ENCODE measurements around the gene ANLN.

Gene ANLN

DNA sequence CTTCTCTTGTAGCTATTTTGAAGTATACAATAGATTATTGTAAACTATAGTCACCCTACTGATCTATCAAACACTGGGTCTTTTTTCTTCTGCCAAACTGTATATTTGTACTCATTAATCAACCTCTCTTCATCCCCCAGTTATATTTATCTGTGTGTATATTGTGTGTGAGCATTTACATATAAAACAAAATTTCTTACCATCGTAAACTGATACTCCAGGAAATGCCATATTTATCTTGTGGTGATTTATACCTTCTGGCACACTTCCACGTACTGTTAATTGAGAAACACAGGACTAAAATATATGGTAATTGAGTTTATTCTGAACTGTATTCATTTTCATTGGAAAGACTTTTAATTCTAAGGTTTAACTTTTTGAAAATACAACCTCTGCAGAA, 18.9 kb downstream of the ANLN start:
- in situ Hi-C loops (cut with MboI; ENCODE audit: low sequenced_read_pairs), result no loop called here

DNA sequence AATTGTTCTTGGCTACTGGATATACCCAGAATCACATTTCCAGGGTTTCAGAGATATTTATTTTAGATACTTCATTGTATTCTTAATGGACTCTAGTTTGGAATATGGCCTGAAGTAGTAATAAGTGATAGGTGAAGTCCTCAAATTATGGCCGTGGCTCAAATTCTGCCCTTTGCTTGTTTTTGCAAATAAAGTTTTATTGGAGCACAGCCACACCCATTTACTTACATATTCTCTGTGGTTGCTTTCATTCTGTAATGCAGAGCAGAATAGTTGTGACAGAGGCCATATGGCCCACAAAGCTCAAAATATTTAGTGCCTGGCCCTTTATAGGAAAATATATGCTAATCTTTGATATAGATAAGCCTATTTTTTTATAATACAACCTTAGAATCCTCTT, 19.5 kb downstream of the ANLN start:
- in situ Hi-C loops (cut with MboI; ENCODE audit: low sequenced_read_pairs), result no loop called here

DNA sequence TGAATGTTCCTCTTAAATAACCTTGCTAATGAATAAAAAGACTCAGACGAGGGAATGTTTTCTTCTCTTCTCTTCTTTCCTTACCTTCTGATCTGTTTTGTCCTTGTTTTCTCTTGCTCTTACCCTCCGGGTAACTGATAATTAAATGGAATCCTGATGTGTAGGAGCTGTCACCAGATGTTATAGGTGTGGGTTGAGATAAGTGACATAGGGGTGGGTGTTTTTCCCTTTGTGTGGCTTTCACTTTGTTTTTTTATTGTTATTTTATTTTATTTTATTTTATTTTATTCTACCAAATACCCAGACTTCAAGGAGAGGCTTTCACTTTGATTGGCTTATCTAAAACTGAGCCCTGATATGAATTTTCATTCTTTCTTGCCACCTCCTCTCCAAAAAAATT, 25.5 kb downstream of the ANLN start:
- in situ Hi-C loops (cut with MboI; ENCODE audit: low sequenced_read_pairs), result no loop called here

DNA sequence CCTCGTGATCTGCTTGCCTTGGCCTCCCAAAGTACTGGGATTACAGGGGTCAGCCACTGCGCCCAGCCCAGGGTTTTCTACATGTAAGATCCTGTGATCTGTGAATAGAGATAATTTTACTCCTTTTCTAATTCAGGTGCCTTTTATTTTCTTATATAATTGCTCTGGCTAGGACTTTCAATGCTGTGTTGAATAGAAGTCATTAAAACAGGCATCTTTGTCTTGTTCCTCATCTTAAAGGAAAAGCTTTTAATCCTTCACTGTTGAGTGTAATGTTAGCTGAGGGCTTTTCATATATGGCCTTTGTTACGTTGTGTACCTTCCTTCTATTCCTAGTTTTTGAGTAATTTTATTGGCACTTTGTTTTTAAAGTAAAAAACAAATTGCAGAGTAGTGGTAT, 26.6 kb downstream of the ANLN start:
- in situ Hi-C loops (cut with MboI; ENCODE audit: low sequenced_read_pairs), result no loop called here

DNA sequence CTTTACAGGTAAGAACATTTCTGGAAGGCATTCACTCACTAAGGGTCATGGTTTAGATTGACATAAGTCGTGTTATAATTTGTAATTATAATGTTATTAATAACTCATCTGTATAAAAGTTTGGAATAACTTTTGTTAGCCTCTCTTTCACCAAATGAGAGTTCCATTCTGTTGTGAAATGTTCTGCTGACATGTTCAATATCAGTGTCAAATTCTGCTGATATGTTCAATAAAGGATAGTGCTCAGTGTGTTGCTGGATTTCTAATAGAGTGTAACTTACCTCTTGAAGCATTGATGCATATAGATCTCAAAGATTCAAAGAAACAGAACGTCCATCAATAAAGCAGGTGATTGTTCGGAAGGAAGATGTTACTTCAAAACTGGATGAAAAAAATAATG, 30.6 kb downstream of the ANLN start:
- in situ Hi-C loops (cut with MboI; ENCODE audit: low sequenced_read_pairs), result no loop called here

DNA sequence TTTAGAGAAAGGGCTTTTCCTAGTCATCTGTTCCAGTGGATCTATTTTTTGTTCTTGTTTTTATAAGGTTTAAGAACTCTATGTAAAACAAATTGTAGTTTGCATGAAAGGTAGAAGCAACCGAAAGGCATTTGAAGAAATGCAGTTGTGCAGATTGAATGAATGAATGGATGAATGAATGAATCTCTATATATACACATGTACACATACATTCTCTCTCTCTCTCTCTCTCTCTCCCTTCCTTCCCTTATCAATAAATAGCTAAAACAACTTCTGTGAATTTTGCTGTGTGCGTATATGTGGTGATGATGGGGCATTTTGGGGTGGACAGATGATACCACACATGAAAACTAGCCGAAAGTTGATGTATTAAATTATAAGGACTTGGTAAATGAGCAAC, 32.4 kb downstream of the ANLN start:
- in situ Hi-C loops (cut with MboI; ENCODE audit: low sequenced_read_pairs), result no loop called here

DNA sequence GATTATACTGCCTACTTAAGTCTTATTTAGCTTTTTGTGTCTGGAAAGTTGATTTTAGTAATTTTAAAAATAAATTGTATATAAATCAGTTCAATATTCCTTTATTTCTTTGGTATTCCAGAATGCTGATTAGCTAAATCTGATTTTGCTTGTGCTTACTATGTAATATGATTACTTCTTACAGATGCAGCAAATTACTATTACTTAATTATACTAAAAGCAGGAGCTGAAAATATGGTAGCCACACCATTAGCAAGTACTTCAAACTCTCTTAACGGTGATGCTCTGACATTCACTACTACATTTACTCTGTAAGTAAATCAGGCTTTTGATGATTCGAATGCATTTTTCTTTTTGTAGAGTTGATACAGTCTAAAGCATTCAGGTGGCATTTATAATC, 34.0 kb downstream of the ANLN start:
- in situ Hi-C loops (cut with MboI; ENCODE audit: low sequenced_read_pairs), result no loop called here

DNA sequence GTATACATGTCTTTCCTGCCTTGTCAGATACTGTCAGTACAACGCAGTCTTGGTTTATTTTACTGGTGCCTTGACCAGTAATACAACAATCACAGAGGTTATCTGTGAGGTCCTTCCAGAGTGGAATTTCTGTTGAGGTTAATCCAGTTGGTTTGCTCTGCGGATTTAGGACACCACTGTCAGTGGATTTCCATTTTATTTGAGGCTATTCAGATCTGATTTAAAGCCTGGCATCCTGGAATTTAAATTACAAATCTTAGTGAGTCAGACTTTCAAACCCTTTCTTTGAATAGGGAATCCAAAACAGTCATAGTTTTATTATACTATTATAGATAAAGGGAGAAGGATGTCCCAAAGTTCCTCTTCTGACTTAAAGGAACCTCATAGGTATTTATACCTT, 40.5 kb downstream of the ANLN start:
- in situ Hi-C loops (cut with MboI; ENCODE audit: low sequenced_read_pairs), result no loop called here

DNA sequence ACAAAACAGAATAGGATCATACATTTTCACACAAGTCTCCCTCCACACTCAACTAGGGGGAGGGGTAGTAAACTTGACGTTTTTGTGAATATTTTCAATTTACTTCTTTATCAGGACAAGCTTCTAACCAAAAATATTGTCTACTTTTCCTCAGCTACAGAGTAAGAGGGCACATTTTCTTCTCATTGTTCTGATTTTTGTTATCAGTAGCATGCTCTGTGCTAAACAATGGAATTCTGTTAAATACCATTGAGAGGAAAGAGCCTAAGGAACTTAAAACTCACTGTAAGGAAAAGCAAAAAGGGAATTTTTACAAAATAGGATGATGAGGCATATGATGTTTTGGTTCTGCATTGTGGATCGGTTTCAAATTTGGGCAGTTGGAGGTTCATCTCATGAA, 41.2 kb downstream of the ANLN start:
- in situ Hi-C loops (cut with MboI; ENCODE audit: low sequenced_read_pairs), result no loop called here

DNA sequence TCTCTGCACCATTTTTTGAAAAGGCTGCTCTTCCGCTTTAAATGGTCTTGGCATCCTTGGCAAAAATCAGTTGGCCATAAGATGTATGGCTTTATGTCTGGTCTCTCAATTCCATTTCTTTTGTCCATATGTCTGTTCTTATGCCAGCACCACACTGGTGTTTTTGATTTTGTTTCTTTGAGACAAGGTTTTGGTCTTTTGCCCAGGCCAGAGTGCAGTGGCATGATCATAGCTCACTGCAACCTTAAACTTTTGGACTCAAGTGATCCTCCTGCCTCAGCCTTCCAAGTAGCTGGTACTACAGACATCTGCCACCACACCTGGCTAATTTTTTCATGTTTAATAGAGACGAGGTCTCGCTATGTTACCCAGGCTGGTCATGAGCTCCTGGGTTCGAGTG, 48.5 kb downstream of the ANLN start:
- in situ Hi-C loops (cut with MboI; ENCODE audit: low sequenced_read_pairs), result no loop called here

DNA sequence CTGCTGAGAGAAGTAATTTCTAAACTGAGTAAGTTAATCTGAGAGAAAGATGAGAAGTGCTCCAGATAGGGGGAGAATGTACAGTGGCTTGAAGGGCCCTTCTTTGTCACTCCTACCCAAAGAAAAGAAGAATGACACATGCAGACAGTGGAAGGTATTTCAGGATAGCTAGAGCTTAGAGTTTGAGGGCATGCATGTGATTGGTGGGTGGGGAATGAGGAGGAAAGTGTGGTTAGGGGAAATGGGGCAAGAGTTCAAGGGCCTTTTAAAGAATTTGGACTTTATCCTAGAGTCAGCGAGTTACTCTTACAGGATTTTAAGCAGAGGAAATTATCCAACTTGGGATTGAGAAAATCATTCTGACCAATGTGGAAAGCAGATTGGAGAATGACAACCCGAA, 50.0 kb downstream of the ANLN start:
- in situ Hi-C loops (cut with MboI; ENCODE audit: low sequenced_read_pairs), result no loop called here

DNA sequence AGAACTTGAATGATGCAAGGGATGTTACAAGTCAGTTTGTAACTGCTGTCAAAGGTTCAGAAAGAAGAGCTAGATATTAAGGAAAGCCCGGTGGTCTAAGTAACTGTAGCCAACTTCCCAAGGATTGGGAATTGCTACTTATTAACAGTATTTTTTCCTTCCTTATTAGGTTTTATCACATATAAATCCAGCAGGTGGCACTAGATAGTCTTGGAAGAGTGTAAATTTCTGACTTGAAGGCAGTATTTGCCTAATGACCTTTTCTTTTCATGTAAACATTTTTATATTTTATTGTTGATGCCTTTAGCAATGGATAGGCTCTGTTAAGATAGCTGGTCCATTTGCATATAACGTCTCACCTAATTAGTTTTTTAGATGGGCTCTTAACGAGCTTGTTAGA, 51.2 kb downstream of the ANLN start:
- in situ Hi-C loops (cut with MboI; ENCODE audit: low sequenced_read_pairs), result no loop called here

DNA sequence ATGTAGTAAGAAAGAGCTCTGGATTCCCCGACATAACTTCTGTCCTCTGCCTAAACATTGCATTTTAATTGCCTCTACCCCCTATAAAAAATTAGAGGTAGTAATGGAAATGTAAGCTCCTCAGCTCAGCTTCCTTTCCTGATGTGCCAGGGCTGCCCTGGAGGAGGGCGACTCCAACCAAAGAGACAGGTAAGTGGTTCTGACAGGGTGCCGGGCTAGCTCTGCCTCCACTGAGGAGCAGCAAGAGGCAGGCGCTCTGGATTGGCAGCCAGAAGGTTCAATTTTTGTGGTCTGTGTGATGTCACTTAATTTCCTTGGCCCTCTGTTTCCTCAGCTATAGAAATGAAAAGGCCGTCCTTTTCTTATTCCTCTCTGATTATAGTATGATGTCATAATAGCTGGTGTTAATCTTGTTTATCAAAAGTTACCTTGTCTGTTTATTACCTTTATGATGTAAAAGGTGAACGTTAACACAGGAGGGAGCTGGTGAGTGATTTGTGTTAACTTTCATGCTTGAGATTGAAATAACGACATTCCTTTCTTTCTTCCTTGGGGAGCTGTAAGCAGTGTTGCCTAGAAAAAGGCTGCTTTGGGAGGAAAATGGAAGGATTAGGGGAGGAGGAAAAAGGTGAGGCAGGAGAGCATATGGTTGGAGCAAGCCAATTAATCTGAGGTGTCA, 51.8 kb downstream of the ANLN start:
- in situ Hi-C loops (cut with MboI; ENCODE audit: low sequenced_read_pairs), result no loop called here

DNA sequence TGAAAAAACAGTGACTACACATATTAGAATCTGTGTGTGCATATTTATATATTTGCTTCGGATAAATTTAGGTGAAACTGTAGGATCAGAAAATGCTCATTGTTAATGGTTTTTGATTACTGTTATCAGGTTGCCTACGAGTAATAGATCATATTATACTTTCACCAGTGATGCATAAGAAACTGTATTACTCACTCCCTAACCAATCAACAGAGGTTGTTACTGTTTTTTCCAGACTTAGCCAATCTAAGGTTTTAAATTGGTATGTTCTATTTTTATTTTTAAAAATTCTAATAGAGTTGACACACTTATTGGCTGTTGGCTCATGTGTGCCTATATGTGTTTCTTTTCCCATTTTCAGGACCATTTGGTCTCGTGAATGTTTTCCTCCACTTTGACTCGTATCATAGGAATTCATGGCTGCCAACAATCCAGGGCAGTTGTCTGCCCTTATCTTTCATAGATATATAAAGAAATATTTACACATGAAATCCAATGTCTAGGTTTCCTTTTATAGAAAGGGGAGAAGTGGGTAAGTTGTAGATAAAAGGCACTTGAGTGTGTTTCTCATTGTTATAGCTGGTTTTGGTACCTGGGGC, 59.2 kb downstream of the ANLN start:
- in situ Hi-C loops (cut with MboI; ENCODE audit: low sequenced_read_pairs), result no loop called here

DNA sequence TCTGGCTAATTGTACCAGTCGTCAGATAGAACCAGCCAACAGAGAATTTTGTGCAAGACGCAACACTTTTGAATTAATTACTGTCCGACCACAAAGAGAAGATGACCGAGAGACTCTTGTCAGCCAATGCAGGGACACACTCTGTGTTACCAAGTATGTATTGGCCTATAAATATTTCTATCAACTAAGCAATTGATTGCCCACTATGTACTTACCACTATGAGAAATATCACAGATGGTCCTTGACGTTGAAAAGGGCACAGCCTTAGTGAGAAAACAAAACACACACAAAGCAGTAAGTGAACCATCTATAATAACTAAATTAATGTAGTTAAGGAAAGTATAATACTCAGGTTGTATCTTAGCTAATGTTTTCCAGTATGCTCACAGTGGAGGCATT, 60.0 kb downstream of the ANLN start:
- in situ Hi-C loops (cut with MboI; ENCODE audit: low sequenced_read_pairs), result no loop called here

DNA sequence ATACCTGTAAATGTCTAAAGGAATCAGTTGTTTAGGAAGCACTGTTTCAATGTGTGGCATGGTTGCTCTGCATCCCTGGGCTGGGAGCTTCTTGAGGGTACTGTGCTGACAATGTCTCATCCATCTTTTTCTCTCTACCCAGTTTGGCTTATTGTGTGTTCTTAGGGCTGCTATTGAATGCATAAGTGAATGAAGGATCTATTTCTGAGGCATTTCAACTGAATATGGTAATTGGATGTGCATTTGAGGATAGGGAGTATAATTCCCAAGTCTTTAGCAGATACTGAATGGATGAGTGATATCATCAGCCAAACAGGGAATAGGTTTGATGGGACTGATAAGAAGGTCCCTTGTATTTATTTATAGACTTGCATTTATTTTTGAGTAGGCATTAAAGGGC, 64.1 kb downstream of the ANLN start:
- in situ Hi-C loops (cut with MboI; ENCODE audit: low sequenced_read_pairs), result no loop called here

DNA sequence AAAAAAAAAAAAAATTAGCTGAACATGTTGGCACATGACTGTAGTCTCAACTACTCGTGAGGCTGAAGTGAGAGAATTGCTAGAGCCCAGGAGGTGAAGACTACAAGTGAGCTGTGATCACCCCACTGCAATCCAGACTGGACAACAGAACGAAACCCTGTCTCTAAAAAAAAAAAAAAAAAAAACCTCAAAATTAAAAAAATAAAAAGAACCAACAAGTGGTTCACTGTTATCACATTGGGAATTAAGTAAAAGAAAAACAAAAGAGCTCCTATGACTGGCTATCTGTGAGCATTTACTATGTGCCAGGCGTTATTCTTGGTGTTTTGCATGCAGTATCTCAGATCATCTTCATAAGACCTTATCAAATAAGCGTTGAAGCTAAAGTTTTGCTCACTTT, 66.0 kb downstream of the ANLN start:
- in situ Hi-C loops (cut with MboI; ENCODE audit: low sequenced_read_pairs), result no loop called here

DNA sequence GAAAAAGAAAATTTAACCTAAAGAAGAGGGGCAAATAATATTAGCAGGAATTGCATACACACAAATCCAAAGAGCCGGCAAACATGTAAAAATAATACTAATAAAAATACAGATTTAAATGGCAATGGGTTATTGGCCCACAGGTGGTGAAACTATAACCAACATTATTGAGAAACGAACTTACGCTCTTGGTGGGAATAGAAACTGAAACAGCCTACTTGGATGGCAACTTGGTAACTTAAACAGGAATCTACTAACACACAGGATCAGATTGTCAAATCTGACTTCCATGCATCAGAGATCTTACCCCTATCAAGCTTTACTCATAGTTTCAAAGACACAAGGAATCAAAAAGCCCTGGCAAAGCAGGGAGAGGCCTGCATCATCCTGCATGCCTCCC, 66.5 kb downstream of the ANLN start:
- in situ Hi-C loops (cut with MboI; ENCODE audit: low sequenced_read_pairs), result no loop called here

DNA sequence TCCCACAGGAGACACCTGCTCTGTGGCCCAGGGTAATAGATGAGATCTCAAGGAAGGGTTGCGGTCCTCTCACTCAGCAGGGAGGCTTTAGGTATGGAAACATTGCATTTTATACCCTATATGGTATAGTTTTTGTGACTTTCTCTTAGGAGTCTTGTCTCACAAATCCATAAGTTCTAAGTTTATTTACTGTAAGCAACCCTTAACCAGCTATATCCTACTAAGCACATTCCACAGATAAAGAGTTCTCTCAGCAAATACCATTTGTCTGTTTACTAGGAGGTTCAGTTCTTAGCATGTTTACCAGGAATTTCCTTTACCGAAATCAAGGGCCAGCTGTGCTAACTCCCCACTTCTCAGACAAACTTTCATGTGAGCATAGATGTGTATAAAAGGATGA, 66.9 kb downstream of the ANLN start:
- in situ Hi-C loops (cut with MboI; ENCODE audit: low sequenced_read_pairs), result no loop called here

DNA sequence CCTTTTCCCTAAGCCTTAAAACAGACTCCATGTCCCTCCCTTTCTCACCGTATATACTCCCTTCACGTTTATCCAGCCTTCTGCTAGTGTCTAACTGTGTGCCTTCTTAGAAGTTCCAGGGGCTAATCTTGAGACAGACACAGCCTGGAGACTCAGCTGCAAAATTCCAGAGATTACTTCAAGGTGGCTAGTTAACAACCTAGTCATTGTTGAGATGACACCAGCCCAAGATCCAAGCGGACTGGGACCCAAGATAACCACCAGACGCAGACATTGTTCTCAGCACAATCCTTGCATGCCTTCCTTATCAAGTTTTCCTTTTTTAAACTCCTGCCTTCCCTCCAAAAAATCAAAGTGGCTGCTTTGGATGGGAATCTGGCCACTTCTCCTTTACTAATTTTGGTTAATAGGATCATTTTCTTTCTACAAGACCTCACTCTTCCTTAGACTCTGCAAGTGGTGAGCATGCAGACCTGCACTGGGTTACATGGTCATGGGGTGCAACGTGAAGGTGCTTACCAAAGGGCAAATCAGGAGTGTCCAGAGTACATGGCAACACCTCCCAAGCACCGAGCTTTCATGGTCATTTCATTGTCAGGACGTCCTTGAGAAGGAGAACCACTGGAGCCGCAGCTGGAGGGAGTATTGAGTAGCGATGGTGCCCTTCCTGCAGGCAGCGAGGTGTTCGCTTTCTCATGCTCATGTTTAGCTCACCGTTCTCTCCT, 69.7 kb downstream of the ANLN start:
- in situ Hi-C loops (cut with MboI; ENCODE audit: low sequenced_read_pairs), result no loop called here

DNA sequence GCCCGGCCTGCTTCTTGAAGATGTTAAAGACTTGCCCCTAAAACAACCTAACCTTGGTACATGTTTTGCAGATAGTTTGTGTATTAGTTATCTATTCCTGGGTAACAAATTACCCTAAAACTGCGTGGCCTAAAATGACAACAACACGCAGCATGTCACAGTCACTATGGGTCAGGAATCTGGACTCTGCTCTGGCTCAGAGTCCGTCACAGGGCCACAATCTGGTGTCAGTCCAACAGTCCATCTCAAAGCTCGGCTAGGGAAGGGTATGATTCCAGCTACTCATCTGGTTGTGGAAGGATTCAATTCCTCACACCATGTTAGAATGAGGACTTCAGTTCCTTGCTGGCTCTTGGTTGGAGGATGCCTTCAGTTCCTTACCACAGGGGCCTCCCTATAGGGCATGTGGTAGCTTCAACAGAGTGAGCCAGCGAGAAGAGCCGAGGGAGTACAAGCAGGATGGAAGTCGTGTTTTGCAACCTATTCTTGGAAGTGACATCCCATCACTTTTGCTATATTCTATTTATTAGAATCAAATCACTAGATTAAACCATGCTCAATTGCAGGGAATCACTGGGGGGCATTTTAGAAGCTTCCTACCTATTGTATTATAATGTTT, 71.3 kb downstream of the ANLN start:
- in situ Hi-C loops (cut with MboI; ENCODE audit: low sequenced_read_pairs), result no loop called here

DNA sequence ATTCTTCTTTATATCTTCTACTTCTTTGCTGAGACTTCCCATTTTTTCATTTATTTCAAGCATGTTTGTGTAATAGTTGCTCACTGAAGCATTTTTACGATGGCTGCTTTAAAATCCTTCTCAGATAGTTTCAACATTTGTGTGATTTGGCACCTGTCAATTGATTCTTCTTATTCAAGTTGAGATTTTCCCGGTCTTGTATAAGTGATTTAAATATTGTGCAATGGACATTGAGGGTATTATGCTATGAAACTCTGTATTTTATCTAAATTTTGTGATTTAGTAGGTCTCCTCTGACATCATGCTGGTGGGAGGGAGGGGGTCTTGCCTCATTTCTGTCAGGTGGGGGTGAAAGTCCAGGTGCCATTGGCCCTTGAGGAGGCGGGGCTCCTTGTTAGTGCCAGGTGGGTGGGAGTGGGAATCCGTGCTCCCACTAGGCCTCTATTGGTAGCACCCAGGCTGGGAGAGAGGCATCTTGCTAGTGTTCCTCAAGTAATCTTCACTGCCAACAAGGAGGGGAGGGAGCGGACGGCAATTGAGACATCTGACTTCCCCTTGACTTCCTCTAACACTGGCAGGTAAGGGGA, 73.0 kb downstream of the ANLN start:
- in situ Hi-C loops (cut with MboI; ENCODE audit: low sequenced_read_pairs), result no loop called here
